Heart left ventricle (tissue), 13 donors: Measurements from ENCODE around the gene IL1RN.

Experiments
- CTCF ChIP-seq, 12 donors: fragments of 200-600 bp; sonication (generic) in 4 of 12; IDR thresholded peaks; one replicate each; pipeline versions ENCODE4 v1.5.0 to v1.8.0; 2018 to 2022; ENCODE audit warnings: antibody characterized with exemption in 12 of 12, mild to moderate bottlenecking in 5 of 12
- POLR2A ChIP-seq, 2 donors: fragments of 450-650 bp; IDR thresholded peaks; one replicate each; pipeline ENCODE4 v1.6.1; 2017; ENCODE audit warnings: antibody characterized with exemption in 2 of 2, mild to moderate bottlenecking in 2 of 2, moderate library complexity in 2 of 2
- donor health status: ischemic (EF 13 %, LVEDD 7.1; RV severe dilation, severe dysfunction).
- donor health status: DM: no; HTN: yes; CAD: no.
- donor health status: DM: no; HTN: no; CAD: no.
- donor health status: ischemic (EF 25% LVEDD 6.9; RV normal size, moderate dysfunction).
- donor health status: ischemic (EF 25% LVEDD 5.7; RV mildly dilated, moderate dysfunction).
- donor health status: ischemic (EF 35%, LVEDD 5.7; RV mildly dilated, moderate dysfunction).
- donor health status: nonischemic (EF 11% LVEDD 7.7; RV severe dilation, severe dysfunction).
- donor health status: DM: yes; HTN: yes; CAD: no.
- donor health status: PGD.
- donor health status: ischemic (EF 29% LVEDD 5.4; RV normal size, mild dysfunction).
- donor health status: nonischemic (EF 23%, LVEDD 6.1; RV moderate dilation, normal function).

DNA sequence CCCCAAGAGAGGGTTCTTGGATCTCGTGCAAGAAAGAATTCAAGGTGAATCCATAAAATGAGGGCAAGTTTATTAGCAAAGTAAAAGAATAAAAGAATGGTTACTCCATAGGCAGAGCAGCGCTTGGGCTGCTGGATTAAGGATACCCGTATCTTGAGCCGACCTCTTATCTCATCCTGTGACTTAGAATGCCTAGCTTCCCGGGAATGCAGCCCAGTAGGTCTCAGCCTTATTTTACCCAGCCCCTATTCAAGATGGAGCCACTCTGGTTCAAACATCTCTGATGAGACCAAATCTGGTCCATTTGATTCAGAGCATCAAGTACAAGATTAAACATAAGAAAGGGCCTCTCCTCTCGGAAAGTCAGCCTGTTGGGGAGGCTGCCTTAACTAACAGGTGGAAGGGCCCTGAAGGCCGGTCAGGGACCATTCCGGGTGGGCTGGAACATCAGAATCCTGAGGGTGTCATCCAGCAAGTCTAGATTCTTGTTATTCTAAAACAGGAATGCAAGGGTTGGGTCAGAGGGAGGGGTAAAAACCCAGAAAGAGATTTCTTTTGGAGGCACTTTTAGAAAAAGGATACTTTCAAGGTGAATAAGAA lies 52.1 kb downstream of the IL1RN start:
- TF ChIP-seq CTCF (IDR thresholded peaks at IDR 0.05) (no peak), POLR2A (IDR thresholded peaks at IDR 0.05) (no peak)
